Activated gamma-delta T cell treated with anti-CD3 and anti-CD28 coated beads, Interleukin-2, amount 50 U/mL, for 16 hours (primary cell): ENCODE measurements around the gene ABI1.
A peak's percentile ranks its signal among the peaks of the same experiment; 100 is the strongest.

ENCODE experiments used
- DNase-seq: peaks from one replicate; pipeline ENCODE4 v3.0.0-alpha.2; 2020; ENCODE audit warnings: low read depth

Gene ABI1

DNA sequence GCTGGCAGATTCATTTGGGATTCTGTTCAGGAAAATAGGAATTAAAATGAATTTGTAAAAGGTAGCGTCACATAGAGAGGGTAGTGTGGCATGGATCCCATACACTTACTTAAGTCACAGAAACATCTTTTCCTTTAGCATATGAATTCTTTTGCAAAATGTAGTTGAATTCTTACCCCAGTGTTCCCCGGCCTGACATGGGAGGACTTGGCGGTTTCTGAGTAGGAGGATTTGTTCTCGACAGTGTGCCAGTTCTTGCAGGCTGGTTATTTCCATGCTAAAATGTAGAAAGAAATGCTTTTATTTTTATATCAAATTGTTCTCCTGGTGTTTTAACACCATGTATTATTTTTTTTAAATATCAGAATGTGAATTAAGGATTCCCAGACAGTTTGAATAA is 90.7 kb downstream of the ABI1 start:
- no peak for DNase-seq

DNA sequence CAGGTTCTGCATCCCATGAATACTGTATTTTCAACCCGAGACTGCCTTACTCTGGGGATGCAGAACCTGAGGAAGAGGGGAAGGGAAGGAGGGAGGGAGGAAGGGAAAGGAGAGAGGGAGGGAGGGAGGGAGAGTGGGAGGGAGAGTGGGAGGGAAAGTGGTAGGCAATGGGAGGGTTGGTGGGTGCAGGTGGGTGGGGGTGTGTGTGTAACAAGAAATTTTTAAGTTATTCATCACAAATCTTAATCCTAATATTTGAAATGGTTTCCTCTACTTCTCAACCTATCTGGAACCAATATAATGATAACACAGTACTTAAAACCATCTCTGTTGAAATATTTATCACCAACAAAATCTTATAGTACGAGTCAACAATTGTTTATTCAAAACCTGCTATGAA is 95.2 kb downstream of the ABI1 start:
- DNase-seq: no peak

DNA sequence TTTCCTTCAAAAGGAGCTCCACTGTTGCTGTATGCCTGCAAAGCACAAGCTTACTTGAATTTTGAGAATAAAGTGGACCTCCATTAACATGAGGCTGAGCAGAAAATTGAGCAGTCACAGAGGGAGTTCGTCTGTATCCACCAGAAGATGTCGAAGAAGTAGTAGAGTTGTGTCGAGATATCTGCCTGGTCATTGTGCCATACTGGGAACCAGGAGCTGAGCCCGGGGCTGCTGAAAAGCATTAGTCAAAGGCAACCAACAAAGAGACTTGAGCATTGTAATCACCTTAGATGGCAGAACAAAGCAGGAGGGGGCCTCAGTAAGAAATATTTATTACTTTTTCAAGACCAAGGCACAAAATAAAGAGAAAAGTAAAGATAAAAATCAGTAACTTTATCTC is 101.8 kb downstream of the ABI1 start:
- DNase-seq: no peak

DNA sequence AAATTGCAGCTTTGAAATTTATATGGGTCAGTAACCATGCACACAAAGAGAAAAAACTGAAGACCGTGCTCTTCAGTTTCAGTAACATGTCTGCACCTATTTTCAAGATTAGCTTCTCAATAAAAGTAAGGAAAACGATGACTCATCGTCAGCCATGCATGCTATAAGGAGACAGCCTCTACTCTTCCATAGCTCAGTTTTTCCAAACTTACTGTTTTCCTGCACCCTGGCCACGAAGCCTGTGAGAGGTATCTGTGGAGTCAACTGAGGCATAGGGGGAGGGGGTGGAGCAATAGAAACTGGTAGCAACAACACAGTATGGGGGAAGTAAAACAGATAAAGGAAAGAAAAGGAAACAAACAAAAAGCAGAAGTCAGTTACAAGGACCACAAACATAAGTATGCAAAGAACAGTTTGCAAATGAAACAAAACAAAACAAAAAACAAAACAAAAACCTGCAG is 105.3 kb downstream of the ABI1 start:
- no peak for DNase-seq

DNA sequence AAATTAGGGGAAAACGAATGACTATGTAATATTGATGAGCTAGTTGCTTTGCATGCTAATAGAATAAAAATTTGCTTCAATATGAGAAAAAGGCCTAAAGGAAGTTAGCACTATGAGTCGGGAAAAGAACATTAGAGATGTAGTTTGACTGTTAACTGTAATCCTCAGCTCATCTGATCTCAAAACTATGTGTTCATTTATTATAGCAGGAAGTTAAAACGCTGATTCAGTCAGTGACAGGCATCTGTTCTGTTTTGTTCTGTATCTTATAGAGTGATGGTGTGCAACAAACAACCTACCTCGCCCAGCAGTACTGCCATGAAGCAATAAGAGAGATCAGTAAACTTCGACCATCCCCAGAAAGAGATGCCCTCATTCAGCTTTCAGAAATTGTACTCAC is 114.7 kb downstream of the ABI1 start:
- DNase-seq: no peak

DNA sequence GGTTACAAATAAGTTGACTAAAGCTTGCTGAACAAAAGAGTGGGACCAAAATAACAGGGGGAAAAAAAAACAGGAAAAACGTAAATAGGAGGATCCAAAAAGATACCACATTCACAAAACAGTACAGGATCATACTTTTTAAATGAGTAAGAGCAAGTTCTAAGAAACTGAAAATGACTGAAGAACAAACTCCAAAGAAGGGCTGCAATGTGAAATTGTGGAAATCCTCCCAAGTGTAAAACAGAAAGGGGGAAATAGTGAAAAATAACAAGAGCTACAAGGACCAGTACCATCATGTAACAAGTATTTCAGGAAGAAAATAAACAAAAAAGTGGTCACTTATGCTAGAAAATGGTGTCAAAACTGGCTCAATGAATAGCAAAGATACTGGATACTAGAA is 116.9 kb downstream of the ABI1 start:
- no peak for DNase-seq

DNA sequence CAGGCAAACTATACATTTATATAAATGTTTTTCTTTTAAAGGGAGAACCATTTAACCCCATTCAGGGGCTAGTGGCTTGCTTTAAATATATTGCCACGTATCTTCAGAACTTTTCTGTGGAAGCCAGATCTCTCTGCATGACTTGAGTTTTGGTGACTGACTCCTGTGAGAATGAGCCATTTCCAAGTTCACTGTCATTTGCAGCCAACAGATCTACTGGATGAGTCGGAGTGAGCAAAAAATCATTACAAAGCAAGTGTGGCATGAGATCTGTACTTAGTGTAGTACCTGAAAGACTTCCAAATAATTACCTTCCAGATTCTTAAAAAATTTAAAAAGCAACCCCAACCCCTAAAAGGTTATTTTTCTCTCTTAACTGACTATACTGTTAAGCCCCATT is 117.7 kb downstream of the ABI1 start:
- no peak for DNase-seq

DNA sequence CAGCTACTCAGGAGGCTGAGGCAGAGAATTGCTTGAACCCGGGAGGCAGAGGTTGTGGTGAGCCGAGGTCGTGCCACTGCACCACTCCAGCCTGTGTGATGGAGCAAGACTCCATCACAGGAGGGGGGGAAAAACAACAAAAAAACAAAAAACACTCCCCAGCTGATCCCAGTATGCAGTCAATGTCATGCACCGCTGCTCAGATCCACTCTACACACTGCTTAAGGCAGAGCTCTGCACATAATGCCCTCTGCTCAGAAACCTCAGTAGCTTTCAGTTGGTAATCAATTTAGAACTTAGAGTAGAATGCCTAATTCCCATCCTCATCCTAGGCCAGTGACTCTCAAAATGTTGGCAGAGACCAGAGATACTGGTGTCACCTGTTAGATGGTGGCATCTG is 119.4 kb downstream of the ABI1 start:
- DNase-seq: no peak

DNA sequence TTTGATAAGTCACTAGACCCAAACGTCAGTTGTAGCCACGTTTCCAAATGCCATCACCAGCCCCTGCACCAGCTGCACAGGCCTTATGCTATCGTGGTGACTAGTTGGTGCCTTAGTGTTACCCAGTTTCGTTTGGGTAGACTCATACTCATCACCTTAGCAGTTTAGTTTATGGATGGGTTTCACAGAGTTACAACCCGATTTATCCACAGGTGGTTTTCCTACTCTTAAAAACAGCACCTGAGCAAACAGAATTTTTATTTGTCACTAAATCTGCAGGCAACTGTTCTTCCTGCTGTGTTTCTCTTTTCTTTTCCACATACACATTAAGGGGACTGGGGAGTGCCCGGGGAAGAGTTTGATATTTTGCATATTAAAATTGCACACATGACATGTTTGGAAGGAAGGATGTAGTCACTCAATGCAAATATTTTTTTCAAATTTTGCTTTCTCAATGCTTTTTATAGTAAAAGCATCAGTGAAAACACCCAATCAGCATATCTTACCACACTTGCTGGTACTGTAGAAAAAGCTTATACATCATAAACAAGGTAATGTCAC is 121.6 kb downstream of the ABI1 start:
- no peak for DNase-seq

DNA sequence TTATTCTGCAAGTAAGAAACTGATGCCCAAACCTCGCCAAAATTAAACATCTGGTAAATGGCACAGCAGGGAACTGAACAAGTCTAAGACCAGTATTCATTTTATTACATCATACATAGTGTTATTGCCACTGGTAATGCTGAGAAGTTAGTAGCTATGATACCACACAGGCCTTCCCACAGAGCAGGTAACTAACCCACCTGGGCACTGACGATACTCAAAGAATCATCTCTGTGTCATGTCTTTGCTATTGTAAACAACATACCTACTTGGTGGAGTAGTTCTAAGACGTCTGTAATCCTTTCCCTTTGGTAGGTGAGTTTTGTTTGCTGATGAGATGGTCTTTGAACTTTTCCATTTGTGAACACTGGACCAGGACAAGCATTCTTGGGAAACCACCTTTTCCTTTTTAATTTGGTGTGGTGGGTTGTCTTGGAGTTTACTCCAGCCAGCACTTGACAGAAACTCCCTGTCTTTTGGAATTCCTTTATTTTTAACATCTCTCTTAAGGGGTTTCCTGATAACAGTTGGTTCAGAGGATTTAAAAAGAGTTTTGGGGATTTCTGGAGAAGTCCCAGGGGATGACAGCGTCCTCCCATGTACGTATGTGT is 122.4 kb downstream of the ABI1 start:
- DNase-seq: no peak

DNA sequence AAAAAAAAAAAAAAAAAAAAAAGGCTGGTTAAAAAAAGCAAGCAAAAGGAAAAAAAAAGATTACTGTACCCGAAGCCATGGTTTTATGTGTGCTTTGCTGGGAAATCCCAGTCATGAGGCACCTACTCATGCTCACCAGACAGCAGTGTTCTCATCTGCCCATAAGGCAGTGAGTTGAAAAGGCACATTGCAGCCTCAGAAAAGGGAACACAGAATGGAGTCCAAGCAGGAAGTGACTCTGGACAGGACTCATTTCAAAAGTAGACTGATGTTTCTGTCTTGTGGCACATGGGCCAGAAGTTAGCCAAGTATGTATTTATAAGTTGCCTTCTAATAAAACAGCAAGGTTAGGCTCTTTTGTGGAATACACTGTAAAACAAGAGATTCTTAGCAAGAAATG is 123.0 kb downstream of the ABI1 start:
- DNase-seq: no peak

DNA sequence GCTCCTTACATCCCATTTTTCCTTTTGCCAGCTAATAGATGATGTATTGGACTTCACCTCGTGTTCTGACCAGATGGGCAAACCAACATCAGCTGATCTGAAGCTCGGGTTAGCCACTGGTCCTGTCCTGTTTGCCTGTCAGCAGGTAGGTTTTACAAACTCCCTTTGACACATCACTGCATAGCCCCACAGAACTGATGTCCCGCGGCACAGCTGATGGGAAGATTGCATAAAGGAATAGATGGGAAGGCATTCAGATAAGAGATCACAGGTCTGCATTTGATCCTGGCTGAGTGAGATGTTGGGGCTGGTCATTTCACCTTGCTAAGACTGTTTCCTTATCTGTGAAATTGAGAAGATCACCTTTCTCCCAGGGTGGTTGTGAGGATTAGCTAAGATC is 125.3 kb downstream of the ABI1 start:
- no peak for DNase-seq

DNA sequence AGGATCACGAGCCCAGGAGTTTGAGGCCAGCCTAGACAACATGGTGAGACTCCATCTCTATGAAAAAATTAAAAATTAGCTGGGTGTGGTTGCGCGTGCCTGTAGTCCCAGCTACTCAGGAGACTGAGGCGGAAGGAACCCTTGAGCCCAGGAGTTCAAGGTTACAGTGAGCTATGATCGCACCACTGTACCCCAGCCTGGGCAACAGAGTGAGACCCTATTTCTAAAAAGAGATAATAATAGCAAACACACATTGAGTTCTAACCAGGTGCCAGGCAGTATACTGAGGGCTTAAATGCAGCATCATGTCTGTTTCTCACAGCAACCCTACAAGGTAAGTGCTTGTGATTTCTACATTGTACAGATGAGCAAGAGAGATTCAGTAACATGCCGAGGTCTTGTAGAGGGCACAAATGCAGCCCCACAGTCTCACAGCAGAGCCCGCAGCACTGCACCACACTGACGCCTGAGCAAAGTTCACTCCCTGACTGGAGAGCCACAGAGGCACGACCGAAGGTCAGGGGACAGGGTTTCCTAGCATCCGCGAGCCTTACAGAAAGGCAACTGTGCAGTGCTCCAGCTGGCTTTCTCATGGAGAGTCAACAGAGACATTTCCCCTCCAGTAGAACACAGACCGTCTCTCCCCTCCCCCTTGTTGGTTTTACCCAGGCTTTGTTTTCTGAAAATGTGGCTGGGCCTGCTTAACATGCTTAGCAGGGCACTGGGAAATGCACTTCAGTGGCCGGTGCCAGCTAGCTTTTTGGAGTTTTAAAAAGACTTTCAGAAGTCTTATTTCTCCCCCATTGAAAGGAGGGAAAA is 126.8 kb downstream of the ABI1 start:
- no peak for DNase-seq

DNA sequence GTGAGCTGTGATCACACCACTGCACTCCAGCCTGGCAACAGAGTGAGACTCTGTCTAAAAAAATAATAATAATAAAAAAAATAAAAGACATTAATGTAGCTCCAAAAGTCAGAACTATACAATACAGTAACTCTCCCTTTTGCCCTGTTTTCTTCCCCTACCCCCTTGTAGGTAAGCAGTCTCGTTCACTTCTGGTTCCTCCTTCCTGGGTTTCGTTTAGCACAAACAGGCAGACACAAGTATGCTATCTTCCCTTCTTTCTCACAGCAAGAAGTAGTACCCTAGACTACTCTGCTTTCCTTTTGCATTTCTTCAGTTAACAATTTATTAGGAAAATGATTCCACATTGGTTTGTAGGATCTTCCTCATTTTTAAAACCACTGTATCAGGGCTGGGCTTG is 130.2 kb downstream of the ABI1 start:
- DNase-seq: no peak

DNA sequence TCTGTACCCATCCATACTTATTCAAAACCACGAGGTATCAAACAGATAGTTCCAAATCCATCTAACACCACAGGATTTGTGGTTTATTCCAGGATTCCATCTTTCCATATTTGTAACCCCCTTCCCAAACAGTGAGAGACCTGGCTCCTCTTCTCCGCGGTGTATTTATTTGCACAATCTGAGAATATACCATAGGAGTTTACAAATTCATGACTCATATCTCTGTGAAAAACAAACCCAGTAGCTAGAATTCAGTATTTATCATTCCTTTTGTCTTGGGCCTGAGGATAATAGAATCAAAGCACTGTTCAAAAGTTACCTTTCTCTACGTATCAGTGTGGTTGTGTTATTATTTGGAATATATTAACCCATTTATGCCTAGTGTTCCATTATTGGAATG is 131.4 kb downstream of the ABI1 start:
- no peak for DNase-seq

DNA sequence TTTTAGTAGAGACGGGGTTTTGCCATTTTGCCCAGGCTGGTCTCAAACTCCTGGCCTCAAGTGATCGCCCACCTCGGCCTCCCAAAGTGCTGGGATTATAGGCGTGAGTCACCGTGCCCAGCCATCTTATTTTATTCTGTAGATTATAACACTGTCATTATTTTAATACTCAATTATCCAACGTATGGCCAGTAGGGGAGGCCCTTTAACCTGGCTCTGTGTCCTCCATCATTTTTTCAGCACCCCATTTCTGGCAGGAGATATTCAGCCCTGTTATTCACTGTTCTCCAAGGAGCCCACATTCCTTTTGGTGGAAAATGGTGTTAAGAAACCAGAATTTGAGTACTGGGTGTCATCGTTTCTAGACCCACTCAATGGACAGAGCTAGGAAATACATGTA is 131.8 kb downstream of the ABI1 start:
- no peak for DNase-seq

DNA sequence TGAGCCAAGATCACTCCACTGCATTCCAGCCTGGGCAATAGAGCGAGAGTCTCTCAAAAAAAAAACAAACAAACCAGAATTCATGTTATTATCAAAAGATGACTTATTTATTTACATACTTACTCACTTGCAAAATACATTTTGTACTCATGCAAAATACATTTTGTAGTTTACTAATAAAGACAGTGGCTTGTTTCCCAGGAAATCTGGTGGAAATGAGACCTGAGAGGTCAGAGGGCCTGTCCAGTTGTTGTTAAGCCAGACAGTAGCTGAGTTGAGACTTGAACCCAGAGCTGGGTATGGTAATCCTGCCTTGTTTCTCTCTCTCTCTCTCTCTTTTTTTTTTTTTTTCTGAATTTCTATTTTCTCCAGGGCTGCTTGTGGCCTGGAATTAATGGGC is 133.8 kb downstream of the ABI1 start:
- DNase-seq: no peak

DNA sequence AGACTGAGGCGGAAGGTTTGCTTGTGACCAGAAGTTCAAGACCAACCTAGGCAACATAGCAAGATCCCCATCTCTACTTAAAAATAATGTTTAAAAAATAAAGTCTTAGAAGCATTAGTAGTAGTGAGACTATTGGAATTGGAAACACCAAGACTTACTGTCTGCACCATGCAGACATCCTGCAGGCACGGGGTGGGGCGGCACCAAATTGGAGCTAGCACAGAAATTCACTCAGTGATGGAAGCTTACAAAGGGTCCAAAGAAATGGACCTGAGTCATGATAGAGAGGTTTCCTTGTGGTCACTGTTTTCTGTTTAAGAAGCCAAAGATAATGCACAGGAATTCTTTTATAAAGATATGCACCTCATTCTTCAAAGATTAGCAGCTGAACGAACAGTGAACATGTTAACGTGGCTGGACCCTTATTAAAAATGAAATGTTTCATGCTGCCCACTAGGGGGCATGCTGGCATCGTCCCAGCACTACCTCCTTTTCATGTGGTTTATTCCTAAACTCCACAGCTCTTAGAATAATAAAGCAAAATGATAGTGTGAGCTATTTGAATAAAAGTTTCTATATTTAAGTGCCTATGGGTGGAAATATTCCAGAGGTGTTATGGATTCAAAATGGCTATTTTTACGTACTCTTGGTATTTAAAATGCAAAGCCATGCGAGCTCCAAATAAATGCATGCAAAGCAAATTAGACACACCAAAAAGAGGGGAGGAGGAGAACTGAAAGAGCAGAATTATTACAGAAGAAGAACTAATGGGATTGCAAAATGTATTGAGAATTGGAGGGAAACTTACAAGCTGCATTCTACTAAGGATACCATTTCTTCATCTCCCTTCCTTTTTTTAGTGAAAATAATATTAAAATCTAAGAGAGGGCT is 134.7 kb downstream of the ABI1 start:
- DNase-seq: peak; percentile 19

DNA sequence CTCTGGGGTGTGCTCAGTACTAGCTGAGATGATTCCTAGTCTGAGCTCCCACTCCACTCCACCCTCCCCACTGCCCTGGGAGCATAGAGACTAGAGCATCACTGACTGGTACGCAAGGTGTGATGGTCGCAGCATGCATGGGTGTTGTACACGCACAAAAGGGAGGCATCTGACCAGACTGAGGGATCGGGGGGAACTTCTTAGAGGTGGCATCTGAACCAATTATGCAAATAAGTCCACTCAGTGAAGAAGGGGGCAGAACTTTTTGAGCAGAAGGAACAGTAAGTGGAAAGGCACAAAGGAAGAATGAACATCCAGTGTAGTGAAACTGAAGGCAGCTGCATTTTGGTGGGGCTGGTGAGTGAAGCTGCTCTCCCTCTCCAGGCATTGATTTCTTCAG is 137.7 kb downstream of the ABI1 start:
- no peak for DNase-seq

DNA sequence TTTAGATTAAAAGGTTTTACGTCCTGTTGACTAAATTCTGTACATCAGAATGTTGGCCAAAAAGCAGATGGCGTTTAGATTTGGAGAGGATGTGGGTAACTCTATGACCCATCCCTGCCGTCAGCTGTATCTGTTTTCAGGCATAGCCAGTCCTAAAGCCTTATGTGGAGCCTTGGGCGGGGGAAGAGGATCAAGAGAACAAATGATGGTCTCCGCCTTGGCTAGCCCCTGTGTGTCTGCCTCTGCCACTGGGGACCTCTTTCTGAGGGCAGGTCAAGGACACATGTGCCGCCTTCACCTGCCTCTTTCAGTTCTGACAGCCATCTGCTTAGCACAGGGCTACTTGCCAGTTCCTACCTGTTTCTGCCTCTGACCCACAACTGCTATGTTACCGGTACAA is 139.2 kb downstream of the ABI1 start:
- DNase-seq: peak; percentile 32

DNA sequence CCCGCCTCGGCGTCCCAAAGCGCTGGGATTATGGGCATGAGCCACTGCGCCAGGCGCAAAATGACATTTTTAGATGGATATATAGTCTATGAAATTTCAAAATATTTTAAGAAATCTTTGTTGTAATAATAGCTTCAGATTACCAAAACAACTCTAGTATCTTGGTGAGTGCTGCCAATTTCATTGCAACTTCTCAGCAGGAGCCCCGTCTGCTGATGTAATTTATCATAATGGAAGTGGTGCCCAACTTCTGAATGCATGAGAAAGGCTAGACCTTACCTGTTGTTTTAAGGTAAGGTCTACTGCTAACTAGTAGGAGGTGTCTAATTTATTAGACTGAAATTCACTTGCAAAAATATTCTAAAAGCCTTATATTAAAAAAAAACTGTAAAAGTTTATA is 143.3 kb downstream of the ABI1 start:
- no peak for DNase-seq

DNA sequence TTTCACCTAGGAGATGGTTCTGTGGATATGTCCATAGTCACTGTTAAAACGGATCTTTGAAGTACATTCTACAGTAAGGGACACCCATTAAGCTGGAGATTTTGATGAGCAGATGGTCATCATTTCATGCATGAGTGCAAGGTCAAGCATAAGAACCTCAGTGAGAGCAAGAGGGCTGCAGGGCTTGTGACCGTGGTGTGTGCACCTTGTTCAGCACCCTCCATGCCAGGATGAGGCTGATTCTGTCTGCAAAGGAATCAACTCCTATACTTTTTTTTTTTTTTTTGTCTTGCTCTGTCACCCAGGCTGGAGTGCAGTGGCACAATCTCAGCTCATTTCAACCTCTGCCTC is 145.6 kb downstream of the ABI1 start:
- no peak for DNase-seq
